Measurements from ENCODE around the gene TMPRSS4. TPM values are rescaled to one million over a fixed set of nuclear protein-coding genes. Genes with fewer than 3 reads are reported as not detected.
A peak's percentile ranks its signal among the peaks of the same experiment; 100 is the strongest.

TMPRSS4 gene
- polyA plus RNA-seq, 2 donors: 101 to 129 TPM

DNA sequence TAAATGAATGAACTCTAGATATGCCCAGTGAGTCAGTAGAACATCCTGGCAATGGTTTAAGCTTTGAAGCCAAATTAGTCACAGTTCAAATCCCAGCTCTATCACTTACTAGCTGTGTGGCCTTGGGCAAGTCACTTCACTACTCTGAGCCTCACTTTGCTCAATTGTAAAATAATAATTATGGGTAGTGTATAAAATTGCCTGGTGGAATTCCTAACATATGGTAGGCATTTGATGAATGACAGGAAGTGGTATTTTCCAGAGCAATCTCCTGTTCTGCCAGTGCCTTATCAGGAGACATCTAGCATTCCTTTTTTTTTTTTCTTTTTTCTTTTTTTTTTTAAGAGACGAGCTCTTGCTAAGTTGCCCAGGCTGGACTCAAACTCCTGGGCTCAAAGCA, 62.7 kb downstream of the TMPRSS4 start:
- no peak overlapping the region for H3K27ac ChIP-seq (ENCODE audit: low read depth in 2 of 2, low read length in 1 of 2)
- no peak overlapping the region for H3K4me3 ChIP-seq (ENCODE audit: low read depth in 1 of 2, low read length in 2 of 2)
- H3K9me3 ChIP-seq (ENCODE audit: control insufficient read depth in 2 of 2, insufficient read depth in 1 of 2, low read depth in 1 of 2, low read length in 1 of 2): no peaks in the 10 kb centered on the region
- no peaks in the 10 kb centered on the region for H3K4me1 ChIP-seq (ENCODE audit: control insufficient read depth in 2 of 2, insufficient read depth in 2 of 2, low read length in 1 of 2)
- 50 to 62% methylated on average over 1 of the region's 1 CpG for WGBS, 2 donors
- no peaks in the 10 kb centered on the region for H3K27me3 ChIP-seq (ENCODE audit: control insufficient read depth in 1 of 2, insufficient read depth in 2 of 2, low read length in 2 of 2)
- no peaks in the 10 kb centered on the region for H3K36me3 ChIP-seq (ENCODE audit: control insufficient read depth in 2 of 2, insufficient read depth in 2 of 2, low read length in 1 of 2)

- no peaks in the 10 kb centered on the region for H3K36me3 ChIP-seq (ENCODE audit: control insufficient read depth in 2 of 2, insufficient read depth in 2 of 2, low read length in 1 of 2)
- H3K9me3 ChIP-seq (ENCODE audit: control insufficient read depth in 2 of 2, insufficient read depth in 1 of 2, low read depth in 1 of 2, low read length in 1 of 2): no peaks in the 10 kb centered on the region
- H3K4me1 ChIP-seq (ENCODE audit: control insufficient read depth in 2 of 2, insufficient read depth in 2 of 2, low read length in 1 of 2): peaks cover 0 to 7% of the 10 kb centered on the region in 2 donors
- WGBS, 2 donors: 54 to 66% methylated on average over 2 of the region's 2 CpGs
- H3K27ac ChIP-seq (ENCODE audit: low read depth in 2 of 2, low read length in 1 of 2): no peak overlapping the region
- H3K27me3 ChIP-seq (ENCODE audit: control insufficient read depth in 1 of 2, insufficient read depth in 2 of 2, low read length in 2 of 2): no peaks in the 10 kb centered on the region
- H3K4me3 ChIP-seq (ENCODE audit: low read depth in 1 of 2, low read length in 2 of 2): no peak overlapping the region
Measured at GRCh38 chr11:118142081-118142480, 65.2 kb downstream of the TMPRSS4 start.

- Histone ChIP-seq H3K36me3 (ENCODE audit: control insufficient read depth in 2 of 2, insufficient read depth in 2 of 2, low read length in 1 of 2) (no peaks in the 10 kb centered on the region), H3K9me3 (ENCODE audit: control insufficient read depth in 2 of 2, insufficient read depth in 1 of 2, low read depth in 1 of 2, low read length in 1 of 2) (no peaks in the 10 kb centered on the region), H3K4me1 (ENCODE audit: control insufficient read depth in 2 of 2, insufficient read depth in 2 of 2, low read length in 1 of 2) (peaks cover 0 to 7% of the 10 kb centered on the region in 2 donors), H3K27ac (ENCODE audit: low read depth in 2 of 2, low read length in 1 of 2) (peak overlapping the region in 1 of 2 donors; percentile 16), H3K27me3 (ENCODE audit: control insufficient read depth in 1 of 2, insufficient read depth in 2 of 2, low read length in 2 of 2) (no peaks in the 10 kb centered on the region), H3K4me3 (ENCODE audit: low read depth in 1 of 2, low read length in 2 of 2) (no peak overlapping the region)
- WGBS, 2 donors: 46 to 60% methylated on average over 6 of the region's 6 CpGs
Measured at GRCh38 chr11:118142809-118143208, 65.9 kb downstream of the TMPRSS4 start.

DNA sequence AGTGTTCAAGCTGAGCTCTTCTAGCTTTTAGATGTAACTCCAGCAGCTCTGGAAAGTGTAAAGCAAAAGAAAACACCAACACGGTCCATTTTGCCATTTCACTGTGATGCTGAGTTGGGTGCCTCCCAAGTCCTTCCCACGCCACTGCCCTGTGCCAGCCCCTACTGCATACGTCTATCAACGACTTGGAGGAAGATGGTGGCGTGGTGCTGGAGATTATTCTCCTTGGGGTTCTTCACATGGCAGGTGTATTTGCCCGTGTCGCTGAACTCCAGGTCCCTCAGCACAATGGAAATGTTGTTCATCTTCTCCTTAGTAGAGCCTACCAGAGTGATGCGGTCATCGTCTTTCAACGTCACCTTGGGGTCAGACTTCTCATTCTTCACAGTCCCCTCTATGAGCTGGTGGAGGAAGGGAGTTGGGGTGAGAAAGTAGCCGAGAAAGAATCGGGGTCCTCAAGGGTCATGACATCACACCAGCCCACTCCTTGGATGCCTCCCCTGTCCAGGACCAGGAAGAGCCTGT, 66.8 kb downstream of the TMPRSS4 start:
- H3K27me3 ChIP-seq (ENCODE audit: control insufficient read depth in 1 of 2, insufficient read depth in 2 of 2, low read length in 2 of 2): no peaks in the 10 kb centered on the region
- peaks cover 0 to 7% of the 10 kb centered on the region in 2 donors for H3K4me1 ChIP-seq (ENCODE audit: control insufficient read depth in 2 of 2, insufficient read depth in 2 of 2, low read length in 1 of 2)
- H3K9me3 ChIP-seq (ENCODE audit: control insufficient read depth in 2 of 2, insufficient read depth in 1 of 2, low read depth in 1 of 2, low read length in 1 of 2): no peaks in the 10 kb centered on the region
- H3K27ac ChIP-seq (ENCODE audit: low read depth in 2 of 2, low read length in 1 of 2): no peak overlapping the region
- WGBS, 2 donors: 77 to 82% methylated on average over 12 of the region's 12 CpGs
- no peaks in the 10 kb centered on the region for H3K36me3 ChIP-seq (ENCODE audit: control insufficient read depth in 2 of 2, insufficient read depth in 2 of 2, low read length in 1 of 2)
- H3K4me3 ChIP-seq (ENCODE audit: low read depth in 1 of 2, low read length in 2 of 2): no peak overlapping the region

GRCh38 chr11:118144301-118145268, 67.7 kb downstream of the TMPRSS4 start:
- WGBS, 2 donors: 55 to 56% methylated on average over 20 of the region's 20 CpGs
- H3K4me3 ChIP-seq (ENCODE audit: low read depth in 1 of 2, low read length in 2 of 2): no peak overlapping the region

GRCh38 chr11:118145285-118146227, 68.7 kb downstream of the TMPRSS4 start:
- Histone ChIP-seq H3K4me3 (ENCODE audit: low read depth in 1 of 2, low read length in 2 of 2) (peak overlapping the region; percentile 50 to 56), H3K4me1 (ENCODE audit: control insufficient read depth in 2 of 2, insufficient read depth in 2 of 2, low read length in 1 of 2) (peaks cover 0 to 7% of the 10 kb centered on the region in 2 donors), H3K9me3 (ENCODE audit: control insufficient read depth in 2 of 2, insufficient read depth in 1 of 2, low read depth in 1 of 2, low read length in 1 of 2) (no peaks in the 10 kb centered on the region), H3K27ac (ENCODE audit: low read depth in 2 of 2, low read length in 1 of 2) (peak overlapping the region; percentile 47 to 66), H3K36me3 (ENCODE audit: control insufficient read depth in 2 of 2, insufficient read depth in 2 of 2, low read length in 1 of 2) (no peaks in the 10 kb centered on the region), H3K27me3 (ENCODE audit: control insufficient read depth in 1 of 2, insufficient read depth in 2 of 2, low read length in 2 of 2) (no peaks in the 10 kb centered on the region)
- 2% methylated on average over 42 to 78 of the region's 78 CpGs for WGBS, 2 donors

More at GRCh38 chr11:118144301-118145268, 67.7 kb downstream of the TMPRSS4 start:
- H3K4me1 ChIP-seq (ENCODE audit: control insufficient read depth in 2 of 2, insufficient read depth in 2 of 2, low read length in 1 of 2): peaks cover 0 to 7% of the 10 kb centered on the region in 2 donors
- no peak overlapping the region for H3K27ac ChIP-seq (ENCODE audit: low read depth in 2 of 2, low read length in 1 of 2)
- no peaks in the 10 kb centered on the region for H3K27me3 ChIP-seq (ENCODE audit: control insufficient read depth in 1 of 2, insufficient read depth in 2 of 2, low read length in 2 of 2)
- no peaks in the 10 kb centered on the region for H3K36me3 ChIP-seq (ENCODE audit: control insufficient read depth in 2 of 2, insufficient read depth in 2 of 2, low read length in 1 of 2)
- no peaks in the 10 kb centered on the region for H3K9me3 ChIP-seq (ENCODE audit: control insufficient read depth in 2 of 2, insufficient read depth in 1 of 2, low read depth in 1 of 2, low read length in 1 of 2)

DNA sequence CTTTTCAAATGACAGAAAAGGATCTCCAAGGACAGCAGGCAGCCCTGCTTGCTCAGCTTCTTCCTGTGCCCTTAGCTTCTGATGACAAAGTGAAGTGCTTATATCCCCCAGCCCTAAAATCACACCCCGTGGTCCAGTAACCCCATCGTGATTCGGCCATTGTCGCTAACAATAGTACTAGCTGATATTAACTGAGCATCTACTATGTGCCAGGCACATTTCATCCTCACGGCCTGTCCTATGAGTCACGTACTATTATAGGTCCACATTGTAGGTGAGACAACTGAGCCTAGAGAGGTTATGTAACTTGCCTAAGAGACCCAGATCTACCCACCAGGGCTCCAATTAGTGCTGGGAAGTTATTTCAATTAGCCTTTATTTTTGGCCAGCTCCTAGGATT, 69.7 kb downstream of the TMPRSS4 start:
- Histone ChIP-seq H3K4me1 (ENCODE audit: control insufficient read depth in 2 of 2, insufficient read depth in 2 of 2, low read length in 1 of 2) (peaks cover 0 to 9% of the 10 kb centered on the region in 2 donors), H3K27me3 (ENCODE audit: control insufficient read depth in 1 of 2, insufficient read depth in 2 of 2, low read length in 2 of 2) (no peaks in the 10 kb centered on the region), H3K4me3 (ENCODE audit: low read depth in 1 of 2, low read length in 2 of 2) (no peak overlapping the region), H3K27ac (ENCODE audit: low read depth in 2 of 2, low read length in 1 of 2) (no peak overlapping the region), H3K9me3 (ENCODE audit: control insufficient read depth in 2 of 2, insufficient read depth in 1 of 2, low read depth in 1 of 2, low read length in 1 of 2) (no peaks in the 10 kb centered on the region), H3K36me3 (ENCODE audit: control insufficient read depth in 2 of 2, insufficient read depth in 2 of 2, low read length in 1 of 2) (no peaks in the 10 kb centered on the region)
- WGBS, 2 donors: 85 to 87% methylated on average over 6 of the region's 6 CpGs

- Histone ChIP-seq H3K36me3 (ENCODE audit: control insufficient read depth in 2 of 2, insufficient read depth in 2 of 2, low read length in 1 of 2) (no peaks in the 10 kb centered on the region), H3K27me3 (ENCODE audit: control insufficient read depth in 1 of 2, insufficient read depth in 2 of 2, low read length in 2 of 2) (peaks cover 0 to 3% of the 10 kb centered on the region in 2 donors), H3K4me1 (ENCODE audit: control insufficient read depth in 2 of 2, insufficient read depth in 2 of 2, low read length in 1 of 2) (peaks cover 6 to 13% of the 10 kb centered on the region in 2 donors), H3K27ac (ENCODE audit: low read depth in 2 of 2, low read length in 1 of 2) (no peak overlapping the region), H3K9me3 (ENCODE audit: control insufficient read depth in 2 of 2, insufficient read depth in 1 of 2, low read depth in 1 of 2, low read length in 1 of 2) (no peaks in the 10 kb centered on the region), H3K4me3 (ENCODE audit: low read depth in 1 of 2, low read length in 2 of 2) (no peak overlapping the region)
- whole genome bisulfite sequencing, 2 donors: 73 to 77% methylated on average over 3 of the region's 3 CpGs
Measured at GRCh38 chr11:118147502-118147901, 70.6 kb downstream of the TMPRSS4 start.

- H3K36me3 ChIP-seq (ENCODE audit: control insufficient read depth in 2 of 2, insufficient read depth in 2 of 2, low read length in 1 of 2): no peaks in the 10 kb centered on the region
- H3K9me3 ChIP-seq (ENCODE audit: control insufficient read depth in 2 of 2, insufficient read depth in 1 of 2, low read depth in 1 of 2, low read length in 1 of 2): no peaks in the 10 kb centered on the region
- no peak overlapping the region for H3K4me3 ChIP-seq (ENCODE audit: low read depth in 1 of 2, low read length in 2 of 2)
- peaks cover 0 to 5% of the 10 kb centered on the region in 2 donors for H3K27me3 ChIP-seq (ENCODE audit: control insufficient read depth in 1 of 2, insufficient read depth in 2 of 2, low read length in 2 of 2)
- H3K27ac ChIP-seq (ENCODE audit: low read depth in 2 of 2, low read length in 1 of 2): no peak overlapping the region
- H3K4me1 ChIP-seq (ENCODE audit: control insufficient read depth in 2 of 2, insufficient read depth in 2 of 2, low read length in 1 of 2): peaks cover 11 to 13% of the 10 kb centered on the region in 2 donors
- 79 to 84% methylated on average over 8 of the region's 8 CpGs for whole genome bisulfite sequencing, 2 donors
Measured at GRCh38 chr11:118148240-118148639, 71.4 kb downstream of the TMPRSS4 start.

All from esophagus (tissue), 2 donors.